ENCODE measurements around the gene PBLD.

DNA sequence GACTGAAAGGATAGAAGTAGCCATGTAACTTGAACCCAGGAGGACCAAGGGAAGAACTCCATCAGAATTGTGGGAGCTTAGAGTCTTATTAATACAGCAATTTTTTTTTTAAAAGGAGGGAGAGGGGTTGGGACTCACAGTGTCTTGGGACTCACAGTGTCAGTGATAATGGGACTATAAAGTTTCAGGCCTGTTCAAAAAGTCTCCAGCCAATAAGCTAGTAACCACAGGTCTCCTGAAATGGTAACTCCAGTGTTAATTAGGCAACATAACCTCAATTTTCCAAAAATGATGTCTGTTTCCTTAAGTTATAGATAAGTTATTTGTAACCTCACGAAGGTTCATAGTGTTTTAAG is 3.2 kb downstream of the PBLD start:
- TF ChIP-seq POLR2AphosphoS5 (IDR thresholded peaks at IDR 0.05) (no peak), EZH2 (IDR thresholded peaks at IDR 0.05; ENCODE audit: borderline replicate concordance, insufficient read depth, low read length, poor library complexity, severe bottlenecking) (no peak), EP300 (conservative IDR thresholded peaks at IDR 0.05; ENCODE audit: poor library complexity, severe bottlenecking) (no peak), REST (IDR thresholded peaks at IDR 0.05; ENCODE audit: borderline replicate concordance) (no peak), SMC3 (conservative IDR thresholded peaks at IDR 0.05; ENCODE audit: poor library complexity) (no peak)
- TF ChIP-seq, protein P1, sequence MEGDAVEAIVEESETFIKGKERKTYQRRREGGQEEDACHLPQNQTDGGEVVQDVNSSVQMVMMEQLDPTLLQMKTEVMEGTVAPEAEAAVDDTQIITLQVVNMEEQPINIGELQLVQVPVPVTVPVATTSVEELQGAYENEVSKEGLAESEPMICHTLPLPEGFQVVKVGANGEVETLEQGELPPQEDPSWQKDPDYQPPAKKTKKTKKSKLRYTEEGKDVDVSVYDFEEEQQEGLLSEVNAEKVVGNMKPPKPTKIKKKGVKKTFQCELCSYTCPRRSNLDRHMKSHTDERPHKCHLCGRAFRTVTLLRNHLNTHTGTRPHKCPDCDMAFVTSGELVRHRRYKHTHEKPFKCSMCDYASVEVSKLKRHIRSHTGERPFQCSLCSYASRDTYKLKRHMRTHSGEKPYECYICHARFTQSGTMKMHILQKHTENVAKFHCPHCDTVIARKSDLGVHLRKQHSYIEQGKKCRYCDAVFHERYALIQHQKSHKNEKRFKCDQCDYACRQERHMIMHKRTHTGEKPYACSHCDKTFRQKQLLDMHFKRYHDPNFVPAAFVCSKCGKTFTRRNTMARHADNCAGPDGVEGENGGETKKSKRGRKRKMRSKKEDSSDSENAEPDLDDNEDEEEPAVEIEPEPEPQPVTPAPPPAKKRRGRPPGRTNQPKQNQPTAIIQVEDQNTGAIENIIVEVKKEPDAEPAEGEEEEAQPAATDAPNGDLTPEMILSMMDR (IDR thresholded peaks at IDR 0.05; ENCODE audit: poor library complexity, severe bottlenecking) = no peak
